ENCODE results near the gene LEF1. TPM values are rescaled to one million over a fixed set of nuclear protein-coding genes. Genes with fewer than 3 reads are reported as not detected.

The LEF1 gene
- total RNA-seq, 2 donors from 2014 or later: 22.4 to 26.8 TPM

- no peak for TF ChIP-seq POLR2A (IDR thresholded peaks at IDR 0.05)
- TF ChIP-seq POLR2AphosphoS5 (IDR thresholded peaks at IDR 0.05): no peak
- TF ChIP-seq, protein P1, sequence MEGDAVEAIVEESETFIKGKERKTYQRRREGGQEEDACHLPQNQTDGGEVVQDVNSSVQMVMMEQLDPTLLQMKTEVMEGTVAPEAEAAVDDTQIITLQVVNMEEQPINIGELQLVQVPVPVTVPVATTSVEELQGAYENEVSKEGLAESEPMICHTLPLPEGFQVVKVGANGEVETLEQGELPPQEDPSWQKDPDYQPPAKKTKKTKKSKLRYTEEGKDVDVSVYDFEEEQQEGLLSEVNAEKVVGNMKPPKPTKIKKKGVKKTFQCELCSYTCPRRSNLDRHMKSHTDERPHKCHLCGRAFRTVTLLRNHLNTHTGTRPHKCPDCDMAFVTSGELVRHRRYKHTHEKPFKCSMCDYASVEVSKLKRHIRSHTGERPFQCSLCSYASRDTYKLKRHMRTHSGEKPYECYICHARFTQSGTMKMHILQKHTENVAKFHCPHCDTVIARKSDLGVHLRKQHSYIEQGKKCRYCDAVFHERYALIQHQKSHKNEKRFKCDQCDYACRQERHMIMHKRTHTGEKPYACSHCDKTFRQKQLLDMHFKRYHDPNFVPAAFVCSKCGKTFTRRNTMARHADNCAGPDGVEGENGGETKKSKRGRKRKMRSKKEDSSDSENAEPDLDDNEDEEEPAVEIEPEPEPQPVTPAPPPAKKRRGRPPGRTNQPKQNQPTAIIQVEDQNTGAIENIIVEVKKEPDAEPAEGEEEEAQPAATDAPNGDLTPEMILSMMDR (IDR thresholded peaks at IDR 0.05): no peak
- H3K4me3 ChIP-seq: no peak overlapping the region
- H3K27ac ChIP-seq: no peak overlapping the region
- no peaks in the 10 kb centered on the region for H3K4me1 ChIP-seq (replicated peaks)
- 95% methylated on average over 3 of the region's 3 CpGs for WGBS
- intact Hi-C loops (cut with DNase I): no loop called here
- H3K36me3 ChIP-seq: no peaks in the 10 kb centered on the region
- no peaks in the 10 kb centered on the region for H3K27me3 ChIP-seq (replicated peaks; ENCODE audit: insufficient read depth)
- DNase-seq (ENCODE audit: low spot score): no peak
- no peaks in the 10 kb centered on the region for H3K9me3 ChIP-seq
These were observed 62.5 kb downstream of the LEF1 start for GRCh38 chr4:108106186-108106585.

DNA sequence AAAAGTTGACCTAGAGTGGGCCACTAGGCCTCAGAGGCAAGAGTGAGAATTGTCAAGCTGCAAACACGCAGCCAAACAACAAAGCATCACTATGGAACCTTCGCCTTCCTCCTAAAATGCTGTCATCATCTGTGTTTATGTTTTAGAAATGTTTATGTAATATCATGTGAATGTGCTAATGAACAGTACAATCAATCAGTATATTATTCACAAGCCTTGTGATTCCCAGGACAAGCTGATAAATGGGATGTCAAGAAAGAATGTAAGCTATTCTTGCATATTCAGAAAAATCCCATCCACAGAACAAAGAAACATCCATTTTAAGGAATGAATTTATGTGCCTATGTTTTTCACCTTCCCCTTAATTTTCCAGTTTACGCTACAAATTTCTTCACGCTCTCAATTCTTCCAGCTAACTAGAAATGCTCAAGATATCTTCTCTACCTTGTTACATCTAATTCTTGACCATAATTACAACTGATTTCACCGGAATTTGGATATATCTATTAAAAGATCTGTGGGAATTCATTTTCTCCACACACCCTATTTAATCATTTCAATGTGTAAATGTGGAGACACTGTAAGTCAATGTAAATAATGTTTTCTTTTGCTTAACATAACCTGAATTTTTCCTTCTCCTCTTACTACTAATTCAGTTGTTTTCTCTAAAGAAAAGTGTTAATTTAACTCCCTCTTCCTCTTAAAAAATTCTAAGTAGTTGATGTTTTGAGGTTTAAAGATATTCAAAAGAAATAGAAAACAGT lies 65.5 kb downstream of the LEF1 start:
- 95% methylated on average over 5 of the region's 5 CpGs for WGBS
- TF ChIP-seq POLR2AphosphoS5 (IDR thresholded peaks at IDR 0.05) (no peak), POLR2A (IDR thresholded peaks at IDR 0.05) (no peak)
- TF ChIP-seq, protein P1 (IDR thresholded peaks at IDR 0.05): no peak
- no peak for DNase-seq (ENCODE audit: low spot score)
- Histone ChIP-seq H3K4me3 (no peak overlapping the region), H3K27me3 (replicated peaks; ENCODE audit: insufficient read depth) (no peaks in the 10 kb centered on the region), H3K27ac (no peak overlapping the region), H3K36me3 (no peaks in the 10 kb centered on the region), H3K4me1 (replicated peaks) (no peaks in the 10 kb centered on the region), H3K9me3 (no peaks in the 10 kb centered on the region)
- intact Hi-C loops (cut with DNase I): no loop called here

DNA sequence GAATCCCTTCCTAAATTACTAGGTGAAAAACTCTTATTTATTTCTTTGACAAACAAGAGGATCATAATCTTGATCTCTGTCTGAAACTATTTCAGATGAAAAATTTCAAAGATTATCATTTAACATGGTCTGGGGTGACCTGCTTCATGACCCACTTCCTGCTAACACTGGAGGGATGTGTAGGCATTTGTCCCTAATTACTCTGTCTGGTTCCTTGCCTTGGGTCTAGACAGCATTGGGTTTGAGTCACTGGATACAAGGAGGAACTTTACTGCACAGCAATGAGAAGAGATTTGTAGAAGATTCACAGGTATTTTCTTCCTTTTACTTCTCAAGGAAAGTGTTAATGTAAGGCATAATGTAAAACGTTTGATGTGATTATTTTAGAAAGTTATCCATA lies 67.9 kb downstream of the LEF1 start:
- Histone ChIP-seq H3K27me3 (replicated peaks; ENCODE audit: insufficient read depth) (no peaks in the 10 kb centered on the region), H3K27ac (no peak overlapping the region), H3K9me3 (no peaks in the 10 kb centered on the region), H3K4me3 (no peak overlapping the region), H3K4me1 (replicated peaks) (no peaks in the 10 kb centered on the region), H3K36me3 (no peaks in the 10 kb centered on the region)
- 46% methylated on average over 1 of the region's 1 CpG for WGBS
- intact Hi-C loops (cut with DNase I): no loop called here
- no peak for DNase-seq (ENCODE audit: low spot score)
- TF ChIP-seq, protein P1 (IDR thresholded peaks at IDR 0.05): no peak
- no peak for TF ChIP-seq POLR2AphosphoS5 (IDR thresholded peaks at IDR 0.05)
- no peak for TF ChIP-seq POLR2A (IDR thresholded peaks at IDR 0.05)

DNA sequence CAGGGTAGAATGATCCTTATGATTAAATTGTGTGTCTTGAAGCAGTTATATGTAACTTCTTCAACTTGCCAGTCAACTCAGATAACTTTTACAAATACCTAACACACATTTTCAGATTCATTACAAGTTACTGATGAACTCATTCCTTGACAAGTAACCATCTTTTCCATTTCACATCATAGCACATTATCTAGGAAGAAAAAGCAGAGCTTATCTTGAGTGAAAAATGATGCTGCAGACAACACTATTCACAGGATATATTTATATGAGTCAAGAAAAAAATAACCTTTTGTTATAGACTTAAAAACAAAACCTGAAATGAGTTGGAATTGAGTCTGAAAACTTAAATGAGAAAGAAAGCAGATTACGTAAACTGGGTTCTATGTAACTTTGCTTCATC lies 68.9 kb downstream of the LEF1 start:
- no peaks in the 10 kb centered on the region for H3K27me3 ChIP-seq (replicated peaks; ENCODE audit: insufficient read depth)
- WGBS: 94% methylated on average over 1 of the region's 1 CpG
- intact Hi-C loops (cut with DNase I): no loop called here

More for the DNA sequence above, 68.9 kb downstream of the LEF1 start:
- no peak for DNase-seq (ENCODE audit: low spot score)
- no peak overlapping the region for H3K27ac ChIP-seq
- no peaks in the 10 kb centered on the region for H3K4me1 ChIP-seq (replicated peaks)
- no peaks in the 10 kb centered on the region for H3K36me3 ChIP-seq
- no peak overlapping the region for H3K4me3 ChIP-seq
- no peaks in the 10 kb centered on the region for H3K9me3 ChIP-seq
- TF ChIP-seq POLR2AphosphoS5 (IDR thresholded peaks at IDR 0.05) (no peak), POLR2A (IDR thresholded peaks at IDR 0.05) (no peak)
- TF ChIP-seq, protein P1 (IDR thresholded peaks at IDR 0.05): no peak

Data from prostate gland (tissue), 2 donors.